ENCODE data around the gene SWSAP1. TPM values are rescaled to one million over a fixed set of nuclear protein-coding genes. Genes with fewer than 3 reads are reported as not detected.

SWSAP1 gene
- total RNA-seq = 4.5 TPM

- peaks cover 3 to 39% of the 10 kb centered on the region in 2 donors for H3K4me1 ChIP-seq
These were observed at the start of gene SWSAP1 for GRCh38 chr19:11374433-11375142. Gene SWSAP1, plus strand, starts transcription at chr19:11374666. Its CDS starts 15 bp downstream, at chr19:11374681.

GRCh38 chr19:11324748-11325389 is 49.6 kb upstream of the SWSAP1 start:
- no peak for DNase-seq (ENCODE audit: low spot score in 2 of 2)

More at GRCh38 chr19:11374433-11375142, at the start of gene SWSAP1:
- no peak for TF ChIP-seq CTCF (IDR thresholded peaks at IDR 0.05)
- intact Hi-C loops (cut with DNase I) = loop anchor here (1.0 to 2.0 kb wide), 4 partner anchors 28 to 108 kb away; partner anchors contain the start of genes CCDC159, ODAD3, PRKCSH and TMEM205
- H3K27ac ChIP-seq = peak within 1 kb of the TSS; percentile 93 to 94
- peak within 1 kb of the TSS; percentile 64 to 65 for H3K4me3 ChIP-seq
- DNase-seq (ENCODE audit: low spot score in 2 of 2) = peak; percentile 98 to 99
- no peaks in the 10 kb centered on the region for H3K27me3 ChIP-seq
- H3K9me3 ChIP-seq = no peaks in the 10 kb centered on the region
- no peaks in the 10 kb centered on the region for H3K36me3 ChIP-seq

GRCh38 chr19:11325544-11325943 is 48.9 kb upstream of the SWSAP1 start:
- H3K36me3 ChIP-seq = peaks cover 31 to 57% of the 10 kb centered on the region in 2 donors
- TF ChIP-seq CTCF (IDR thresholded peaks at IDR 0.05) = no peak

More at GRCh38 chr19:11324748-11325389, 49.6 kb upstream of the SWSAP1 start:
- Histone ChIP-seq H3K4me3 (no peak overlapping the region), H3K9me3 (no peaks in the 10 kb centered on the region), H3K27ac (peak overlapping the region; percentile 76 to 77), H3K4me1 (peaks cover 8 to 13% of the 10 kb centered on the region in 2 donors), H3K27me3 (no peaks in the 10 kb centered on the region), H3K36me3 (peaks cover 31 to 51% of the 10 kb centered on the region in 2 donors)
- intact Hi-C loops (cut with DNase I) = no loop called here
- TF ChIP-seq CTCF (IDR thresholded peaks at IDR 0.05) = no peak

GRCh38 chr19:11330127-11330526 is 44.3 kb upstream of the SWSAP1 start:
- TF ChIP-seq CTCF (IDR thresholded peaks at IDR 0.05) = no peak
- no peak overlapping the region for H3K27ac ChIP-seq
- H3K4me1 ChIP-seq = no peaks in the 10 kb centered on the region
- no peak for DNase-seq (ENCODE audit: low spot score in 2 of 2)
- H3K36me3 ChIP-seq = peaks cover 56 to 94% of the 10 kb centered on the region in 2 donors
- H3K4me3 ChIP-seq = no peak overlapping the region
- intact Hi-C loops (cut with DNase I) = no loop called here
- H3K9me3 ChIP-seq = no peaks in the 10 kb centered on the region
- H3K27me3 ChIP-seq = no peaks in the 10 kb centered on the region

More at GRCh38 chr19:11325544-11325943, 48.9 kb upstream of the SWSAP1 start:
- H3K27ac ChIP-seq = no peak overlapping the region
- H3K27me3 ChIP-seq = no peaks in the 10 kb centered on the region
- H3K4me3 ChIP-seq = no peak overlapping the region
- no peak for DNase-seq (ENCODE audit: low spot score in 2 of 2)
- H3K9me3 ChIP-seq = no peaks in the 10 kb centered on the region
- H3K4me1 ChIP-seq = peaks cover 8 to 13% of the 10 kb centered on the region in 2 donors
- intact Hi-C loops (cut with DNase I) = no loop called here

GRCh38 chr19:11331502-11331901 is 43.0 kb upstream of the SWSAP1 start:
- H3K9me3 ChIP-seq = no peaks in the 10 kb centered on the region
- no peak overlapping the region for H3K4me3 ChIP-seq
- no peak for DNase-seq (ENCODE audit: low spot score in 2 of 2)
- H3K4me1 ChIP-seq = no peaks in the 10 kb centered on the region
- H3K27ac ChIP-seq = no peak overlapping the region
- no peak for TF ChIP-seq CTCF (IDR thresholded peaks at IDR 0.05)
- intact Hi-C loops (cut with DNase I) = no loop called here
- H3K27me3 ChIP-seq = no peaks in the 10 kb centered on the region
- H3K36me3 ChIP-seq = peaks cover 66 to 96% of the 10 kb centered on the region in 2 donors
